Cardiac fibroblast (primary cell): ENCODE data around the gene HOXA10.

Source experiments
- DNase-seq, 2 donors: peaks; one replicate each; pipeline versions ENCODE4 v3.0.0 to v3.0.0-alpha.2; 2010; ENCODE audit warnings: low read depth in 2 of 2
- H3K4me3 ChIP-seq, 2 donors: replicated peaks in 1 of 2; 1 replicate in 1 of 2; 2 replicates in 1 of 2; pipeline ENCODE4 v1.5.1; 2011; ENCODE audit warnings: low read depth in 2 of 2, low read length in 2 of 2, mild to moderate bottlenecking in 2 of 2, moderate library complexity in 1 of 2
- CTCF ChIP-seq: IDR thresholded peaks from one replicate; pipeline ENCODE4 v1.5.1; 2011; ENCODE audit warnings: low read depth, mild to moderate bottlenecking, low read length, inconsistent platforms

Gene HOXA10

GRCh38 chr7:27159266-27160144, 14.6 kb downstream of the HOXA10 start:
- no peak for TF ChIP-seq CTCF
- no peak overlapping the region for H3K4me3 ChIP-seq

GRCh38 chr7:27158436-27159265, 15.5 kb downstream of the HOXA10 start:
- no peak for DNase-seq
- H3K4me3 ChIP-seq: no peak overlapping the region
- TF ChIP-seq CTCF: no peak

More at GRCh38 chr7:27159266-27160144, 14.6 kb downstream of the HOXA10 start:
- DNase-seq: no peak

- H3K4me3 ChIP-seq: no peak overlapping the region
- TF ChIP-seq CTCF: no peak
- DNase-seq: no peak
Measured at GRCh38 chr7:27157702-27158431, 16.3 kb downstream of the HOXA10 start.

- no peak overlapping the region for H3K4me3 ChIP-seq
- TF ChIP-seq CTCF: no peak
- DNase-seq: no peak
Measured at GRCh38 chr7:27156916-27157701, 17.0 kb downstream of the HOXA10 start.

- no peak within 1 kb of the TSS for H3K4me3 ChIP-seq
- no peak for TF ChIP-seq CTCF
- DNase-seq: no peak
Measured at GRCh38 chr7:27156508-27156898, 17.6 kb downstream of the HOXA10 start, which contains the start of gene HOXA7. Gene HOXA7, minus strand, starts transcription at chr7:27156675. Its CDS starts 130 bp downstream, at chr7:27156545.
